OCI-LY7 (cell line): ENCODE data around the gene FAM149B1.

Experiments
- EZH2phosphoT487 ChIP-seq: fragments of 200-600 bp; sonication (generic); IDR thresholded peaks from 2 replicates; pipeline ENCODE4 v1.6.1; 2018; ENCODE audit warnings: low read depth, borderline replicate concordance, mild to moderate bottlenecking, mixed run types, antibody characterized with exemption, low read length, moderate library complexity, mixed read lengths
- TF ChIP-seq, protein P1 (sequence below): fragments of 200-600 bp; sonication (generic); conservative IDR thresholded peaks from 2 replicates; pipeline ENCODE4 v1.5.1; 2014; ENCODE audit warnings: mild to moderate bottlenecking, antibody characterized with exemption, low read length, moderate library complexity, mixed read lengths

DNA sequence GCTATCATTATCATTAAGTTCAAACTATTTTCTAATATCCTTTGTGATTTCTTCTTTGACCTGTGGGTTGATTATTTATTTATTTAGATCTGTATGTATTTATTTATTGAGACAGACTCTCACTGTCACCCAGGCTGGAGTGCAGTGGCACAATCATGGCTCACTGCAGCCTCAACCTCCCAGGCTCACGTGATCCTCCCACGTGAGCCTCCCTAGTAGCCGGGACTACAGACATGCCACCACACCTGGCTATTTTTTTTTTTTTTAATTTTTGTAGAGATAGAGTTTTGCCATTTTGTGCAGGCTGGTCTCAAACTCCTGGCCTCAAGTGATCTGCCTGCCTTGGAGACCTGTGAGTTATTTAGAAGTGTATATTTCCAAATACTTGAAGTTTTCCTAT is 113.2 kb downstream of the FAM149B1 start:
- TF ChIP-seq, protein P1, sequence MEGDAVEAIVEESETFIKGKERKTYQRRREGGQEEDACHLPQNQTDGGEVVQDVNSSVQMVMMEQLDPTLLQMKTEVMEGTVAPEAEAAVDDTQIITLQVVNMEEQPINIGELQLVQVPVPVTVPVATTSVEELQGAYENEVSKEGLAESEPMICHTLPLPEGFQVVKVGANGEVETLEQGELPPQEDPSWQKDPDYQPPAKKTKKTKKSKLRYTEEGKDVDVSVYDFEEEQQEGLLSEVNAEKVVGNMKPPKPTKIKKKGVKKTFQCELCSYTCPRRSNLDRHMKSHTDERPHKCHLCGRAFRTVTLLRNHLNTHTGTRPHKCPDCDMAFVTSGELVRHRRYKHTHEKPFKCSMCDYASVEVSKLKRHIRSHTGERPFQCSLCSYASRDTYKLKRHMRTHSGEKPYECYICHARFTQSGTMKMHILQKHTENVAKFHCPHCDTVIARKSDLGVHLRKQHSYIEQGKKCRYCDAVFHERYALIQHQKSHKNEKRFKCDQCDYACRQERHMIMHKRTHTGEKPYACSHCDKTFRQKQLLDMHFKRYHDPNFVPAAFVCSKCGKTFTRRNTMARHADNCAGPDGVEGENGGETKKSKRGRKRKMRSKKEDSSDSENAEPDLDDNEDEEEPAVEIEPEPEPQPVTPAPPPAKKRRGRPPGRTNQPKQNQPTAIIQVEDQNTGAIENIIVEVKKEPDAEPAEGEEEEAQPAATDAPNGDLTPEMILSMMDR: no peak
- TF ChIP-seq EZH2phosphoT487: no peak
